ENCODE measurements around the gene HMGN1. TPM values are rescaled to one million over a fixed set of nuclear protein-coding genes. Genes with fewer than 3 reads are reported as not detected.

Gene HMGN1
- total and polyA plus RNA-seq, 4 donors = 34.6 to 92.3 (median 55.0) TPM

DNA sequence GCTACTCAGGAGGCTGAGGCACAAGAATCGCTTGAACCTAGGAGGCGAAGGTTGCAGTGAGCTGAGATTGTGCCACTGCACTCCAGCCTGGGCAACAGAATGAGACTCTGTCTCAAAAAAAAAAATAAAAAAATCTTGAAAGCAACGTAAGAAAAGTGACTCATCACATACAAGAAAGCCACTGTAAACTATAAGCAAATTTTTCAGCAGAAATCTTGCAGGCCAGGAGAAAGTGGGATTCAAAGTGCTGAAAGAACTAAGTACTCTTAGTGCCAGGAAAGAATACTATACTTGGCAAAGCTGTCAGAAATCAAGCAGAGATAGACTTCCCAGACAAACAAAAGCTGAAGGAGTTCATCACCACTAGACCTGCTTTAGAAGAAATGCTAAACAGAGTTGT, 4.4 kb upstream of the HMGN1 start:
- Histone ChIP-seq H3K9me3 (ENCODE audit: control insufficient read depth in 4 of 4, low read length in 3 of 4) (no peaks in the 10 kb centered on the region), H3K4me1 (ENCODE audit: control insufficient read depth in 4 of 4, insufficient read depth in 4 of 4, low read length in 3 of 4) (peaks cover 0 to 15% (median 2%) of the 10 kb centered on the region in 4 donors), H3K9ac (ENCODE audit: low read depth in 1 of 2, low read length in 2 of 2) (no peak overlapping the region), H3K4me3 (ENCODE audit: low read depth in 1 of 3, low read length in 3 of 3) (no peak overlapping the region), H3K36me3 (ENCODE audit: control insufficient read depth in 4 of 4, insufficient read depth in 3 of 4, low read depth in 1 of 4, low read length in 3 of 4) (no peaks in the 10 kb centered on the region), H3K27ac (ENCODE audit: low read depth in 1 of 2, low read length in 2 of 2) (no peak overlapping the region), H3K27me3 (ENCODE audit: control insufficient read depth in 4 of 4, insufficient read depth in 4 of 4, low read length in 3 of 4) (no peaks in the 10 kb centered on the region)
- WGBS = 89% methylated on average over 3 of the region's 3 CpGs
- DNase-seq (ENCODE audit: low spot score) = no peak
- TF ChIP-seq HNF4A (conservative IDR thresholded peaks at IDR 0.05) (no peak), RXRA (IDR thresholded peaks at IDR 0.05) (no peak), FOXA2 (IDR thresholded peaks at IDR 0.05) (no peak), REST (IDR thresholded peaks at IDR 0.05) (no peak), GABPA (IDR thresholded peaks at IDR 0.05 in 1 of 2, conservative IDR thresholded peaks at IDR 0.05 in 1 of 2) (no peak), RAD21 (IDR thresholded peaks at IDR 0.05) (no peak), TAF1 (conservative IDR thresholded peaks at IDR 0.05) (no peak), NR2F2 (IDR thresholded peaks at IDR 0.05) (no peak), FOXA1 (IDR thresholded peaks at IDR 0.05) (no peak)
- TF ChIP-seq, protein P1, sequence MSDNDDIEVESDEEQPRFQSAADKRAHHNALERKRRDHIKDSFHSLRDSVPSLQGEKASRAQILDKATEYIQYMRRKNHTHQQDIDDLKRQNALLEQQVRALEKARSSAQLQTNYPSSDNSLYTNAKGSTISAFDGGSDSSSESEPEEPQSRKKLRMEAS (IDR thresholded peaks at IDR 0.05) = no peak
- TF ChIP-seq, protein P2, sequence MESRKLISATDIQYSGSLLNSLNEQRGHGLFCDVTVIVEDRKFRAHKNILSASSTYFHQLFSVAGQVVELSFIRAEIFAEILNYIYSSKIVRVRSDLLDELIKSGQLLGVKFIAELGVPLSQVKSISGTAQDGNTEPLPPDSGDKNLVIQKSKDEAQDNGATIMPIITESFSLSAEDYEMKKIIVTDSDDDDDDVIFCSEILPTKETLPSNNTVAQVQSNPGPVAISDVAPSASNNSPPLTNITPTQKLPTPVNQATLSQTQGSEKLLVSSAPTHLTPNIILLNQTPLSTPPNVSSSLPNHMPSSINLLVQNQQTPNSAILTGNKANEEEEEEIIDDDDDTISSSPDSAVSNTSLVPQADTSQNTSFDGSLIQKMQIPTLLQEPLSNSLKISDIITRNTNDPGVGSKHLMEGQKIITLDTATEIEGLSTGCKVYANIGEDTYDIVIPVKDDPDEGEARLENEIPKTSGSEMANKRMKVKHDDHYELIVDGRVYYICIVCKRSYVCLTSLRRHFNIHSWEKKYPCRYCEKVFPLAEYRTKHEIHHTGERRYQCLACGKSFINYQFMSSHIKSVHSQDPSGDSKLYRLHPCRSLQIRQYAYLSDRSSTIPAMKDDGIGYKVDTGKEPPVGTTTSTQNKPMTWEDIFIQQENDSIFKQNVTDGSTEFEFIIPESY (IDR thresholded peaks at IDR 0.05) = no peak

DNA sequence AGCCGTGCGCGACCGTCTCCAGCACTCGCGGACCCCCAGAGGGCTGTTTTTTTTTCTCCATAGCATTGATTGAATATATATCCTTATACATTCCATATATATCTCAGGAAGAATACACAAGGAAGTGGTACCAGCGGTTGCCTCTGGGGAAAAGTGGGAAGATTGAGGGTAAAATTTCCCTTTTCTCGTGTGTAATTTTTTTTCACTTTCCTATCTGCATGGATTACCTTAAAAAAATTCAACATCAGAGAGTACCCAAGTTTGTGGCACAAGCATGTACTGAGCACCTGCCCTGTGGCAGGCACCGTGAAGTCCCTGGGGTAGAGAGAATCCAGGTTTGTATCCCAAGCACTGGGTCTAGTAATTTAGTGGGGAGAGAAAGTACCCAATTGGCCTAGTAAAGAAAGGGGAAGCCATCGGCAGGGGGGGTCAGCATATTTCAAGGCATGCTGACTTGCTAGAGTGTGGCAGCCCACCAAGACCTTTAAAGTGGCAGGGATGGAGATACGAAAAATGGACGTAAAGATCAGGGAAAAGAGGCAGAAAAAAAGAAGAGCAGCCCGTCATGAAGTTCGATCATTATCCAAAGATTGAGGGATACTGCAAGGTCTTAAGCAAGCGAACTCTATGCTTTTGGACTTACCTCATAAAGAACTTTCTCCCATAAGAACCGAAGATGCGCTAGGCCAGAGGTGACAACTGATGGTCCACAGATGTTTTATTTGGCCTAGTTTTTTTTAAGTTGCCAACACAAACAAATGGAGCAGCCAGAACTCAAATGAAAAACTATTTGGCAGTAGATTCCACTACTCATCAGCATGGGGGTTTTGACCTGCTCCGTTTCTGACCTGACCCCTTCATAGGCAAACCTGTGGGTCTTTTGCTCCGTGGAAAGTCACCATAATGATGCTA, 1.5 kb upstream of the HMGN1 start:
- DNase-seq (ENCODE audit: low spot score) = no peak
- Histone ChIP-seq H3K27me3 (ENCODE audit: control insufficient read depth in 4 of 4, insufficient read depth in 4 of 4, low read length in 3 of 4) (no peaks in the 10 kb centered on the region), H3K27ac (ENCODE audit: low read depth in 1 of 2, low read length in 2 of 2) (peak overlapping the region in 1 of 2 donors; percentile 92), H3K9ac (ENCODE audit: low read depth in 1 of 2, low read length in 2 of 2) (no peak overlapping the region), H3K4me3 (ENCODE audit: low read depth in 1 of 3, low read length in 3 of 3) (no peak overlapping the region), H3K9me3 (ENCODE audit: control insufficient read depth in 4 of 4, low read length in 3 of 4) (no peaks in the 10 kb centered on the region), H3K4me1 (ENCODE audit: control insufficient read depth in 4 of 4, insufficient read depth in 4 of 4, low read length in 3 of 4) (peaks cover 2 to 28% (median 9%) of the 10 kb centered on the region in 4 donors), H3K36me3 (ENCODE audit: control insufficient read depth in 4 of 4, insufficient read depth in 3 of 4, low read depth in 1 of 4, low read length in 3 of 4) (peaks cover 0 to under 1% (median 0%) of the 10 kb centered on the region in 4 donors)
- 71% methylated on average over 19 of the region's 19 CpGs for WGBS
- TF ChIP-seq SP1 (IDR thresholded peaks at IDR 0.05) (no peak), GABPA (IDR thresholded peaks at IDR 0.05 in 1 of 2, conservative IDR thresholded peaks at IDR 0.05 in 1 of 2) (no peak), NR2F2 (IDR thresholded peaks at IDR 0.05) (no peak), RAD21 (IDR thresholded peaks at IDR 0.05) (no peak), RXRA (IDR thresholded peaks at IDR 0.05) (no peak), JUND (IDR thresholded peaks at IDR 0.05) (no peak), REST (IDR thresholded peaks at IDR 0.05) (no peak), HNF4A (conservative IDR thresholded peaks at IDR 0.05) (no peak), EGR1 (IDR thresholded peaks at IDR 0.05; ENCODE audit: low read depth in 2 of 2) (no peak)
- TF ChIP-seq, protein P2 (IDR thresholded peaks at IDR 0.05) = no peak
- TF ChIP-seq, protein P3, sequence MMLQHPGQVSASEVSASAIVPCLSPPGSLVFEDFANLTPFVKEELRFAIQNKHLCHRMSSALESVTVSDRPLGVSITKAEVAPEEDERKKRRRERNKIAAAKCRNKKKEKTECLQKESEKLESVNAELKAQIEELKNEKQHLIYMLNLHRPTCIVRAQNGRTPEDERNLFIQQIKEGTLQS (IDR thresholded peaks at IDR 0.05) = no peak
- TF ChIP-seq, protein P4, sequence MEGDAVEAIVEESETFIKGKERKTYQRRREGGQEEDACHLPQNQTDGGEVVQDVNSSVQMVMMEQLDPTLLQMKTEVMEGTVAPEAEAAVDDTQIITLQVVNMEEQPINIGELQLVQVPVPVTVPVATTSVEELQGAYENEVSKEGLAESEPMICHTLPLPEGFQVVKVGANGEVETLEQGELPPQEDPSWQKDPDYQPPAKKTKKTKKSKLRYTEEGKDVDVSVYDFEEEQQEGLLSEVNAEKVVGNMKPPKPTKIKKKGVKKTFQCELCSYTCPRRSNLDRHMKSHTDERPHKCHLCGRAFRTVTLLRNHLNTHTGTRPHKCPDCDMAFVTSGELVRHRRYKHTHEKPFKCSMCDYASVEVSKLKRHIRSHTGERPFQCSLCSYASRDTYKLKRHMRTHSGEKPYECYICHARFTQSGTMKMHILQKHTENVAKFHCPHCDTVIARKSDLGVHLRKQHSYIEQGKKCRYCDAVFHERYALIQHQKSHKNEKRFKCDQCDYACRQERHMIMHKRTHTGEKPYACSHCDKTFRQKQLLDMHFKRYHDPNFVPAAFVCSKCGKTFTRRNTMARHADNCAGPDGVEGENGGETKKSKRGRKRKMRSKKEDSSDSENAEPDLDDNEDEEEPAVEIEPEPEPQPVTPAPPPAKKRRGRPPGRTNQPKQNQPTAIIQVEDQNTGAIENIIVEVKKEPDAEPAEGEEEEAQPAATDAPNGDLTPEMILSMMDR (IDR thresholded peaks at IDR 0.05; ENCODE audit: low read depth, low read length, missing input control) = no peak

All from liver (tissue), 9 donors.